CD4-positive, alpha-beta T cell (primary cell): ENCODE data around the gene PHYHD1. TPM values are rescaled to one million over a fixed set of nuclear protein-coding genes. Genes with fewer than 3 reads are reported as not detected.

Experiments used
- ATAC-seq: fragments of 200-7000 bp; cut with Tn5 transposase; one replicate; pipeline ENCODE4 v1.10.0; 2022; ENCODE audit warnings: mild to moderate bottlenecking; ENCODE audit not compliant: poor library complexity
- CTCF ChIA-PET: fragments of 350-600 bp; sonication (Branson Sonifier 250); formaldehyde crosslinking; loops from one replicate; lab custom pipeline; 2021; ENCODE audit warnings: antibody characterized with exemption, inconsistent platforms; lab: Charles Lee
- POLR2A ChIA-PET: fragments of 350-600 bp; sonication (Branson Sonifier 250); formaldehyde crosslinking; loops from one replicate; lab custom pipeline; 2021; ENCODE audit warnings: antibody characterized with exemption, inconsistent platforms; lab: Charles Lee
- DNase-seq, 14 experiments: peaks; one replicate each; pipeline ENCODE4 v3.0.0-alpha.2; 2013 to 2020; ENCODE audit warnings: mixed read lengths in 2 of 14
- H3K27ac ChIP-seq, 2 donors: one replicate each; pipeline versions ENCODE4 v1.5.1 to v1.7.0; 2013; ENCODE audit warnings: low read length in 2 of 2, low read depth in 1 of 2, mild to moderate bottlenecking in 1 of 2
- H3K27me3 ChIP-seq, 2 experiments: 1 replicate in 1 of 2; 2 replicates in 1 of 2; pipeline versions ENCODE4 v1.6.1 to v1.7.0; 2013; ENCODE audit warnings: low read length in 2 of 2, control low read depth in 1 of 2, mild to moderate bottlenecking in 1 of 2, moderate library complexity in 1 of 2; ENCODE audit not compliant: insufficient read depth in 2 of 2, control insufficient read depth in 1 of 2
- H3K36me3 ChIP-seq: one replicate; pipeline ENCODE4 v1.6.1; 2013; ENCODE audit warnings: low read length, control low read depth; ENCODE audit not compliant: insufficient read depth
- H3K4me1 ChIP-seq: one replicate; pipeline ENCODE4 v1.6.1; 2013; ENCODE audit warnings: low read length, control low read depth; ENCODE audit not compliant: insufficient read depth
- H3K4me3 ChIP-seq: one replicate; pipeline ENCODE4 v1.5.1; 2013; ENCODE audit warnings: mild to moderate bottlenecking, low read length, moderate library complexity
- H3K9me3 ChIP-seq, 2 experiments: 1 replicate in 1 of 2; 2 replicates in 1 of 2; pipeline versions ENCODE4 v1.6.1 to v1.7.0; 2013; ENCODE audit warnings: low read length in 2 of 2, mild to moderate bottlenecking in 2 of 2, control low read depth in 1 of 2, moderate library complexity in 1 of 2; ENCODE audit not compliant: control insufficient read depth in 1 of 2, insufficient read depth in 1 of 2
- H3K27ac Mint-ChIP-seq: one replicate; pipeline ENCODE4 v1.8.0; 2020; ENCODE audit warnings: mixed read lengths
- H3K27me3 Mint-ChIP-seq: one replicate; pipeline ENCODE4 v1.8.0; 2021; ENCODE audit warnings: mixed read lengths
- H3K36me3 Mint-ChIP-seq: one replicate; pipeline ENCODE4 v1.8.0; 2021; ENCODE audit warnings: low read depth, mixed read lengths
- H3K4me1 Mint-ChIP-seq: one replicate; pipeline ENCODE4 v1.8.0; 2021; ENCODE audit warnings: low read depth, mixed read lengths
- H3K4me3 Mint-ChIP-seq: one replicate; pipeline ENCODE4 v1.8.0; 2020; ENCODE audit warnings: mild to moderate bottlenecking, mixed read lengths
- H3K9me3 Mint-ChIP-seq: one replicate; pipeline ENCODE4 v1.8.0; 2020; ENCODE audit warnings: mixed read lengths
- CTCF ChIP-seq: fragments of 200-600 bp; IDR thresholded peaks from one replicate; pipeline ENCODE4 v1.8.0; 2022; ENCODE audit warnings: antibody characterized with exemption, mild to moderate bottlenecking
- intact Hi-C, 2 experiments: fragments of 100-400 bp; cut with DNase I in 1 of 2; cut with micrococcal nuclease in 1 of 2; formaldehyde crosslinking; loops; one replicate each; pipeline versions ENCODE4 v1.15.1 to v1.9.0; 2023 to 2025; cut with DNase I, micrococcal nuclease
- total RNA-seq, 174 experiments: library from RNA in 2 of 174; stranded (reverse) in 2 of 174; gene quantifications; one replicate each; pipeline ENCODE4 v1.2.3 and lab custom pipeline; 2021 to 2026

PHYHD1 gene
- total RNA-seq, 2 experiments from 2014 or later: 1.6 to 2.6 TPM

- TF ChIP-seq CTCF: no peak
- intact Hi-C loops: loop anchor here (1.0 to 5.0 kb wide), 8 partner anchors 19 to 1699 kb away; partner anchors contain the start of genes ENDOG (in 1 of the 2), LRSAM1 (in 1 of the 2), RPL12 (in 1 of the 2) and TBC1D13 (in 1 of the 2)
Measured at GRCh38 chr9:128882677-128883603, 37.8 kb upstream of the PHYHD1 start.

GRCh38 chr9:128884164-128884563 lies 36.6 kb upstream of the PHYHD1 start:
- Mint-ChIP-seq H3K4me1 (peaks cover 79% of the 10 kb centered on the region), H3K9me3 (no peaks in the 10 kb centered on the region), H3K27ac (peak overlapping the region; percentile 90), H3K36me3 (peaks cover 68% of the 10 kb centered on the region), H3K4me3 (peak overlapping the region; percentile 98), H3K27me3 (no peaks in the 10 kb centered on the region)
- ChIA-PET CTCF (no interaction called here), POLR2A (interaction anchor here (1.4 kb wide), 1 partner anchor 18 kb away, joined by 5 read pairs; no protein-coding TSS in a partner anchor)
- Histone ChIP-seq H3K4me1 (peaks cover 66% of the 10 kb centered on the region), H3K27ac (peak overlapping the region in 1 of 2 donors; percentile 31), H3K27me3 (no peaks in the 10 kb centered on the region), H3K9me3 (no peaks in the 10 kb centered on the region), H3K4me3 (no peak overlapping the region), H3K36me3 (peaks cover 41% of the 10 kb centered on the region)
- ATAC-seq (no peak), DNase-seq (no peak)
- TF ChIP-seq CTCF: no peak
- intact Hi-C loops: loop anchor here (5.0 kb wide), 5 partner anchors 43 to 1698 kb away; partner anchors contain the start of genes ENDOG (in 1 of the 2), LRSAM1 (in 1 of the 2), RPL12 (in 1 of the 2) and ZER1 (in 1 of the 2)

More at GRCh38 chr9:128882677-128883603, 37.8 kb upstream of the PHYHD1 start:
- no peaks in the 10 kb centered on the region for H3K9me3 ChIP-seq
- ATAC-seq: no peak
- Mint-ChIP-seq H3K27ac (peak overlapping the region; percentile 90), H3K4me1 (peaks cover 71% of the 10 kb centered on the region), H3K9me3 (no peaks in the 10 kb centered on the region), H3K4me3 (peak overlapping the region; percentile 98), H3K36me3 (peaks cover 56% of the 10 kb centered on the region), H3K27me3 (no peaks in the 10 kb centered on the region)
- H3K4me3 ChIP-seq: peak overlapping the region; percentile 98
- CTCF ChIA-PET: interaction anchor here (1.7 kb wide), 1 partner anchor 65 kb away, joined by 3 read pairs; the partner anchor contains the start of gene ENDOG
- H3K27ac ChIP-seq: peak overlapping the region; percentile 72 to 77
- peak in 2 of 14 experiments; percentile 22 to 35 for DNase-seq
- no peaks in the 10 kb centered on the region for H3K27me3 ChIP-seq
- peaks cover 29% of the 10 kb centered on the region for H3K36me3 ChIP-seq
- peaks cover 57% of the 10 kb centered on the region for H3K4me1 ChIP-seq
- POLR2A ChIA-PET: interaction anchor here (0.5 to 2.5 kb wide), 7 partner anchors 13 to 95 kb away, joined by 3 to 35 read pairs (median 4); partner anchors contain the start of gene ENDOG

- POLR2A ChIA-PET: interaction anchor here (2.3 kb wide), 1 partner anchor 17 kb away, joined by 6 read pairs; no protein-coding TSS in a partner anchor
- intact Hi-C loops: no loop called here
- peaks cover 55% of the 10 kb centered on the region for H3K4me1 ChIP-seq
- peak overlapping the region; percentile 98 for H3K4me3 Mint-ChIP-seq
- CTCF ChIA-PET: no interaction called here
- ATAC-seq: no peak
- no peak for DNase-seq
- H3K27me3 Mint-ChIP-seq: no peaks in the 10 kb centered on the region
- no peak overlapping the region for H3K27ac ChIP-seq
- H3K36me3 Mint-ChIP-seq: peaks cover 72% of the 10 kb centered on the region
- no peak overlapping the region for H3K4me3 ChIP-seq
- no peaks in the 10 kb centered on the region for H3K9me3 ChIP-seq
- H3K36me3 ChIP-seq: peaks cover 45% of the 10 kb centered on the region
- peaks cover 73% of the 10 kb centered on the region for H3K4me1 Mint-ChIP-seq
- H3K27ac Mint-ChIP-seq: peak overlapping the region; percentile 90
- no peaks in the 10 kb centered on the region for H3K9me3 Mint-ChIP-seq
- H3K27me3 ChIP-seq: no peaks in the 10 kb centered on the region
- TF ChIP-seq CTCF: no peak
Measured at GRCh38 chr9:128885376-128885775, 35.4 kb upstream of the PHYHD1 start.
